ENCODE data around the gene GRM4. TPM values are rescaled to one million over a fixed set of nuclear protein-coding genes. Genes with fewer than 3 reads are reported as not detected.

The GRM4 gene
- total RNA-seq, 1 experiment from 2014 or later: 35.3 TPM

DNA sequence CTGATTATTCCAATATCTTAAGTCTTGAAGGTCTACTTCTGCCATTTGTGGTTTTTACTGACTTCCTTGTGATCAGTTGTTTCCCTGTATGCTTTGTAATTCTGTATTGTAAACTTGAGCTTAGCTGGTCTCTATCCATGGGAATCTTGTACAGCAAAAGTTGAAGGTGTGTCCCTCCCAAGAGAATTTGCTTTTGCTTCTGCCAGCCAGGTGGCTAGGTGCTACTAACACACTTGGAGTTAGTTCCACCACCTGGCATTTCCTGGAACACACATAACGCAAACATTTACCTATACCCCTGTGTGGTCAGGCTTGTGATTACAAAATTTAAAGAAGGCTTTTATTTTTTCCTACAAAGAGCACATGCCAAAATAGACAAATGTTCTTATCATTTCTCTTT is 141.2 kb downstream of the GRM4 start:
- Histone ChIP-seq H3K4me3 (ENCODE audit: insufficient read depth, low read depth, low read length) (no peak overlapping the region), H3K27me3 (ENCODE audit: control insufficient read depth, insufficient read depth, low read length) (peaks cover 64% of the 10 kb centered on the region), H3K36me3 (replicated peaks; ENCODE audit: control insufficient read depth, insufficient read depth, low read length) (no peaks in the 10 kb centered on the region)
- DNase-seq: no peak

DNA sequence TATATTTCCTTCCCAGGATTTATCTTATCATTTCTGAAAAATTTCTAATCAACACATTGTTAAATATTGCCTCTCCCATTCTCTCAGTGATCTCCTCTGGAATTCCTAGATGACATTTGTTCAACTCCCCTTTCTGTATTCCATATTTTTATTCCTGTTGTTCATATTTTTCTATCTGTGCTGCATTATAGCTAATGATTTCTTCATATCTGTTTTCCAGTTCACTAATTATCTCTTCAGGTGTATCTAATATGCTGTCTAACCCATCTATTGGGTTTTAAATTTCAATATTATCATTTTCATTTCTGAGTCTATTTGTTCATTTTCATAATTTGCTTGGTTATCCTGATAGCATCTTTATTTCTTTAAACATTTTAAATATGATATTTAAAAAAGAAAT is 141.9 kb downstream of the GRM4 start:
- Histone ChIP-seq H3K4me3 (ENCODE audit: insufficient read depth, low read depth, low read length) (no peak overlapping the region), H3K36me3 (replicated peaks; ENCODE audit: control insufficient read depth, insufficient read depth, low read length) (no peaks in the 10 kb centered on the region), H3K27me3 (ENCODE audit: control insufficient read depth, insufficient read depth, low read length) (peaks cover 57% of the 10 kb centered on the region)
- DNase-seq: no peak

DNA sequence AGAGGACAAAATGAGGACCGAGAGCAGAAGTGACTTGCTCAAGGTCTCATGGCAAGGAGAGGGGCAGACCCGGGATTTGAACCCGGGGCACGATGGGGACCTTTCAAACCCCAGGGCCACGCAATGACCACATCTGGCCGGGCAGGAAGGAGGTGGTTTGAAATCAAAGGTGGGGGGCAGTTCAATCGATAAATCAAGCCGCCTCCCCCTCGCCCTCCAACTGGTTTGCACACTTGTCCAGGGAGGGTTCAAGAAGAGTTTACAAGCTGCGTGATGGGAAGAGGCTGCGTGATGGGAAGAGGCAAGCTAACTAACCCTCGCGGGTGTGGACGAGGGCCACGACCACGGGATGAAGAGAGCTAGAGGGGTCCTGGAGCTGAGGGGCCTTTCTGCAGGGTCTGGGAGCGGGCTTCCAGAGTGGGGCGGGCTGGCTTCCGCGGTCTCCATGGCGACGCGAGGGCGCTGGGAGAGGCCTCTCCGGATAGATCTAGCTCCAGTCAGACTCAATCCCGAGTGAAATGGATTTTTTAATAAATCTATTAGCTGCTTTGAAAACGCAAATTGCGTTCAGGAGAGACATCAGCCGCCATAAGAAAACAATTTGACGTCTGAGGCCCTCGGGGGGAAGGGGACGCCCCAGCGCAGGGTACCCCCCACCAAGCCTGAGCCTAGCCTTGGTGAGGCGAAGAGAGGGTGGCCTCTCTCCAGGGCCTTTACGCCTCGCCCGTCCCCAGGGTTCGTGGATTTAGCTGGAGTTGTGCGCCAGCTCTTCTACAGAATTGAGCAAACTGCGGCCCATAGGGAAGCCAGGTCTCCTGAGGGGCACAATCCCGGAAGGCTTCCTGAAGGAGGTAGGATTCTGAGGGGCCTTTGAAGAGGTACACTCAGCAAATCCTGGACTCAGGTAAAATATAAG is 143.9 kb downstream of the GRM4 start:
- H3K27me3 ChIP-seq (ENCODE audit: control insufficient read depth, insufficient read depth, low read length): peaks cover 37% of the 10 kb centered on the region
- H3K4me3 ChIP-seq (ENCODE audit: insufficient read depth, low read depth, low read length): no peak overlapping the region
- no peak for DNase-seq
- no peaks in the 10 kb centered on the region for H3K36me3 ChIP-seq (replicated peaks; ENCODE audit: control insufficient read depth, insufficient read depth, low read length)

DNA sequence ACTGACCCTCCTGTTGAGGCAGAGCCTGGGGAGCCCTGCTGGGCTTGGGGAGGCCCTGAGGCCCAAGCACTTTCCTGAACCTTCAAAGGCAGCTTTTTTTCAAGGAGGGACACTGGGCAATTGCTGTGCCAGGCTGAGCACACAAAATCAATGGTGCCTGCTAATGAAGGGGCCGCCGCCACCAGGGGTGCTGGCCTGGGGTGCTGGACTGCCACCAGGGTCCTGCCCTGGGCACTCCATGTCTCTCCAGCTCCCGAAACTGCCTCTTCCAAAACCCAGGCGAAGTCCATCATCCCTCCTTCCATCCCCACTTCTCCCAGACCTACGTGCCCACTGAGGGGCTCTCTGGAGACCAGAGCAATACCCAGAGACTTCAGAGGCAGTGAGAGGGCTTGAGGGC is 145.6 kb downstream of the GRM4 start:
- H3K4me3 ChIP-seq (ENCODE audit: insufficient read depth, low read depth, low read length): no peak overlapping the region
- H3K27me3 ChIP-seq (ENCODE audit: control insufficient read depth, insufficient read depth, low read length): peaks cover 33% of the 10 kb centered on the region
- no peak for DNase-seq
- no peaks in the 10 kb centered on the region for H3K36me3 ChIP-seq (replicated peaks; ENCODE audit: control insufficient read depth, insufficient read depth, low read length)

DNA sequence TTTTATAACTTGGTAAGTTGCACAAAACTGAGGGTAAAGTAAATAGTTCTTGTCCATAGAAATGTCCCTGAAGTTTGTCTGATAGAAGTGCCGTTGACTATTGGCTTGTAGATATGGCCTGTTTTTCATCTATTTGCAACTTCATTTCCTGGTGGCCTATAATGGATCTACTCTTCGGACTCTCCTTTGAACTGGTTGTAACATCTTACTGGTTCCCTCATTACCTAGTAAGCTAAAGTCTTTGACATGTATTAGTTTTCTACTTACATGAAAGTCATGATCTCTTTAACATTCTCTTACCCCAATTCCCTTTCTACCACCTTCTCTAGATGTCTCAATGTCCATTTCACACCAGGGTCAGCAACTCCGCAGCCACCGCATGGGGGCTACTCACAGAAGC is 146.3 kb downstream of the GRM4 start:
- H3K36me3 ChIP-seq (replicated peaks; ENCODE audit: control insufficient read depth, insufficient read depth, low read length): no peaks in the 10 kb centered on the region
- peaks cover 27% of the 10 kb centered on the region for H3K27me3 ChIP-seq (ENCODE audit: control insufficient read depth, insufficient read depth, low read length)
- DNase-seq: no peak
- H3K4me3 ChIP-seq (ENCODE audit: insufficient read depth, low read depth, low read length): no peak overlapping the region

DNA sequence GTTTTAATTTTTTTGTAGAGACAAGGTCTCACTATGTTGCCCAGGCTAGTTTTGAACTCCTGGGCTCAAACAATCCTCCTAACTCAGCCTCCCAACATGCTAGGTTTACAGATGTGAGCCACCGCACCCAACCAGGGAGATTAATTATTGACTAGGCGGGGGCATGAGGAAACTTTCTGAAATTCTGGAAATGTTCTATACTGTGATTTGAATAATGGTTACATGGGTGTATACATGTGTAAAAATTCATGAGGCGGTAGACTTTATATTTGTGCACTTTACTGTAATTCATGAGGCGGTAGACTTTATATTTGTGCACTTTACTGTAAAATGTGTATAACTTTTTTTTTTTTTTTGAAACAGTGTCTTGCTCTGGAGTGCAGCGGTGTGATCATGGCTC is 147.2 kb downstream of the GRM4 start:
- DNase-seq: no peak
- no peak overlapping the region for H3K4me3 ChIP-seq (ENCODE audit: insufficient read depth, low read depth, low read length)
- peaks cover 20% of the 10 kb centered on the region for H3K27me3 ChIP-seq (ENCODE audit: control insufficient read depth, insufficient read depth, low read length)
- no peaks in the 10 kb centered on the region for H3K36me3 ChIP-seq (replicated peaks; ENCODE audit: control insufficient read depth, insufficient read depth, low read length)

DNA sequence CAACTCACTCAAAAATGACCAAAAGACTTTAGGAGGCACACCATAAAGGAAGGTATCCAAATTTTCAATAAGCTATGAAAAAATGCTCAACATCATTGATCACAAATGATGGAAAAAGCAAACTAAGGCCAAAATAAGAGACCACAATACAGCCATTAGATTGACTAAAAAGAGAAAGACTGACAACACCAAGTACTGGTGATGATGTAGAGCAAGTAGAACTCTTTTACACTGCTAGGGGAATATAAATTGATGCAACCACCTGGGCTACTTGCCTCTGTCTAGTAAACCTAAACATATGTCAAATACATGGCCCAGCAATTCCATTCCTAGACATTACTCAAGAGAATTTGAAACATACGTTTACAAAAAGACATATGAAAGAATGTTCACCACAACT is 148.6 kb downstream of the GRM4 start:
- Histone ChIP-seq H3K27me3 (ENCODE audit: control insufficient read depth, insufficient read depth, low read length) (peaks cover 12% of the 10 kb centered on the region), H3K36me3 (replicated peaks; ENCODE audit: control insufficient read depth, insufficient read depth, low read length) (no peaks in the 10 kb centered on the region), H3K4me3 (ENCODE audit: insufficient read depth, low read depth, low read length) (no peak overlapping the region)
- no peak for DNase-seq

DNA sequence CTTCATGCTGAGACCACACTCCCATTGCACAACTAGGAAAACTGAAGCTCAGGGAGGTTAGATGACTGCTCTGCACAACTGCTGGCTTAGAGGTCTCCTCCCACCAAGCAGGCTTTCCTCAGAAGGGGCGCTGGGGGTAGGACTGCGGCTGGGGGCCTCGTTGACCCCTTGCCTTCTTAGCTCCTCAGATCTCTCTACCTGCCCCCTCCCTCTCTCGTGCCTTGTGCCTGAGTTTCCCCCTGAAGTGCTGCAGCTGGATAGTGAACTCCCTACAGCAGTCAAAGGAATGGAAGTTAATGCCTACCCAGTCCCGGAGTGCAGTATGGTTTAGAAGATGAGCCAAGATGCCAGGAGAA is 149.8 kb downstream of the GRM4 start:
- H3K27me3 ChIP-seq (ENCODE audit: control insufficient read depth, insufficient read depth, low read length): peaks cover 10% of the 10 kb centered on the region
- DNase-seq: peak; percentile 21
- no peaks in the 10 kb centered on the region for H3K36me3 ChIP-seq (replicated peaks; ENCODE audit: control insufficient read depth, insufficient read depth, low read length)
- H3K4me3 ChIP-seq (ENCODE audit: insufficient read depth, low read depth, low read length): no peak overlapping the region

DNA sequence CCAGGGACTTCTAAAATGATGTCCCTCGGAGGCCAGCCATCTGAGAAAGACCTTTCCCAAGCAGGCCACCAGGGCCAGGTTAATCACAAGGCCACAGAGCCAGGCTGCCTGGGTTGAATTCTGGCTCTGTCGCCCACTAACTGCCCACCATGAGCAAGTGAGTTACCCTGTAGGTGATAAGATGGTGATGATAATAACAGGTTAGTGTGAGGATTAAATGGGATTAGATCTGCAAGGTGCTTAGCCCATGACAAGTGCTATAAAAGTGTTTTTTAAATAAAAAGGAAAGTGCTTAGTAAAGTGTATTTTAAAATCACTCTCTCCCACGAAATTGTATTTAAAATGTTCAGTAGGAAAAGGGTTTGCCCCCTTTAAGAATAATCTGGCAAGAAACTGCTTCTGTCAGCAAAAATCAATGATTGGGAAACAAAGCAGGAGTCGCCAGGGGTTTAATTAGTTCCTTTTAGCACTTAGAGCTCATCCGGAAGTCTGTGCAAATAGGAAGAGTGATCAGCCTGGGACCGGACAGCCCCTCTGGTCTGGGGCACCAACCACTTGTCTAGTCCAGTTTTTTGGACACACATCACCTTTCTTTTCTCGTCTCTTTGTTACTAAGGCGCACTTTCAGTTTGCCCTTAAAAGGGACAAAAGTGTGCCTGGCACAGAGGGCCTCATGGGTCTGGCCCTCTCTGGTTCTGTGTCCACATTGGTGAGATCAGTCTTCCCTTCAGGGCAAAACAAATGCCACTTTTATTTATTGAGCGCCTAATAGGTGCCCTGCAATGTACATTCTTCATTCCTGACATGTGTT is 150.4 kb downstream of the GRM4 start:
- H3K36me3 ChIP-seq (replicated peaks; ENCODE audit: control insufficient read depth, insufficient read depth, low read length): no peaks in the 10 kb centered on the region
- no peak for DNase-seq
- H3K27me3 ChIP-seq (ENCODE audit: control insufficient read depth, insufficient read depth, low read length): peaks cover 8% of the 10 kb centered on the region
- H3K4me3 ChIP-seq (ENCODE audit: insufficient read depth, low read depth, low read length): no peak overlapping the region

DNA sequence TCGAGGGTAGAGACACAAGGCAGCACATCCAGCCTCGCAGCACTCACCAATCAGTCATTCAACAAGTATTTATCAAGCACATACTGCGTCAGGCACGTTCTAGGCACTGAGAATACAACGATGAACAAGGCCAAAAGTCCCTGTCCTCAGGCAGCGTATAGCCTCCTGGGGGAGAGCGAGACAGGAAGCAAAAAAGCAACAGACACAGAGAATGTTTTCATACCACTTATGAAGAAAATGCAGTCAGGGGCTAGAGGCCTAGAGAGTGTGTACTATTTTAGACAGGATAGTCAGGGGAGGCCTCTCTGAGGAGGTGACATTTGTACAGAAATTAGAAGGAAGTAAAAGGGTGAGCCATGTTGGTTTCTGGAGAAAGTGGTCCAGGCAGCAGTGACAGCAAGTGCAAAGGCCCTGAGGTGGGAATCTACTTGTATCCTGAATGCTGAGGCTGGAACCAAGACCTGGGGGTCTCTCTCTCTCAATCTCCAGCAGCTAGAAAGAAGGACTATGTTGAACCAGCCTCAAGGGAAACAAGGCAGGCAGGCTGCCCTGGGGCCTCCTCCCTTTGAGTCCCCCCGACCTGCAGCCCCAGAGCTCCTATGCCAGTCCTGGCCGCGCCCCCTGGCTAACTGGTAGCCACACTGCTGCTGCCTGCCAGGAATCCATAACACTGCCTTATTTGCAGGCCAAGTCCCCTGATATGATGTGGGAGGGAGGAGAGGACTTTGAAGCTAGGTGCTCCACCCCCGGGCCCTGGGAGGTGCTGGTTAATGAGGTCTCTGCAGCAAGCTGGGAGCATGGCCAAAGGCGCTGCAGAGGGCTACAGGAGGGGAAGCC is 151.2 kb downstream of the GRM4 start:
- peaks cover 3% of the 10 kb centered on the region for H3K27me3 ChIP-seq (ENCODE audit: control insufficient read depth, insufficient read depth, low read length)
- no peaks in the 10 kb centered on the region for H3K36me3 ChIP-seq (replicated peaks; ENCODE audit: control insufficient read depth, insufficient read depth, low read length)
- DNase-seq: peak; percentile 37

DNA sequence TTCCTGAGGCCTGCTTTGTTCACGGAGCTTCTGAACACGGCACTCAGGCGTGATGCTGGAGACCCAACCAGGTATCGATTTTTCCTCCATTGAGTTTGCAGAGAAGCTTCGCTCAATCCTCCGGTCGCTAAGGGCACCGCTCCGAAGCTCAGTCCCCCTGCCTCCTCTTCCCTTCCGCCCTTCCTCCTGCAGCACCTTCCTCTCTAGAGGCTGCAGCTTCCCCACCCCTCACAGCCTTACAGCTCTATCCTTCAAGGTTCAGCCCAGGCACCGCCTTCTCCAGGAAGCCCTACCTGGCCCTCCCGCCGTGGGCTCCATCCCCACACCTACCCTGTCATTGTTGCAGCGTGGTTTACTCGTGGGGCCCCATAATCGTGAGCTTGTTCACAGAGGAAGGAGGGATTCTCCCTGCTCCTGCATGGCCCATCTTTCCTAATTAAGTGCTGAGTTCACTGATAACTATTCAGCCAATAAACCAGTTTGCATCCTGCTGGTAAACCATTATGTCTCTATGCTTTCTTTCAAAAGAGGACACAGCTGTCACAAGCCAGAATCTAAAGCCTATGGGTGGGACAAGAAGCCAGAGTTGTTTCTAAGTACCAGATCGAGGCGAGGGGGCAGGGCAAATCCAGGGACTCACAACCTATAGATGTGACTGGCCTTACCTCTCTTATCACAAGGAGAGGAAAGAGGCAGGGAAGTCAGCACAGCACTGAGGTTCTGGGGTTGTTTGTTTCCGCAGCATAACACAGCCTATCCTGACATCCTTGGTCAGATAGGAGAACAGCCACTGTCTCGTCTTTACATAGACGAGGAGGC is 152.0 kb downstream of the GRM4 start:
- Histone ChIP-seq H3K4me3 (ENCODE audit: insufficient read depth, low read depth, low read length) (no peak overlapping the region), H3K27me3 (ENCODE audit: control insufficient read depth, insufficient read depth, low read length) (peaks cover 3% of the 10 kb centered on the region), H3K36me3 (replicated peaks; ENCODE audit: control insufficient read depth, insufficient read depth, low read length) (no peaks in the 10 kb centered on the region)
- peak; percentile 69 for DNase-seq

More for the DNA sequence above, 151.2 kb downstream of the GRM4 start:
- no peak overlapping the region for H3K4me3 ChIP-seq (ENCODE audit: insufficient read depth, low read depth, low read length)

DNA sequence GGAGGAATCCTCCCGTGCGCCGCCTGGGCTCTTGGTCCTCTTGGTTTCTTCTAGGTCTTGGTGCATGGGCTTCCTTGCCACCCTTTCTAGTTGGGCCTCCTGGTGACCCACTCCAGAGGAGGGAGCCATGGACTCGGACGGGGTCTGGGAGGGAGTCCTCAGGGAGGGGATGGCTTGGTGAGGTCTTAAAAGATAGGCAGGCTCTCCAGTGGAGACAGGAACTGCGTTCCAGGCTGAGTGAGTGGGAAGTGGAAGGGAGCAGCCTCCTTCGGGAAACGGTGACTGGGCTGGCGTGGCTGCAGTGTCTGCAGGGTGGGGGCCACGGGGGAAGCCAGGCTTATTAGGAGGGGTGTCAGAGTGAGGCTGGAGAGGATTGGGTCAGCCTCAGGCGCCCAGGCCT is 152.8 kb downstream of the GRM4 start:
- peaks cover 3% of the 10 kb centered on the region for H3K27me3 ChIP-seq (ENCODE audit: control insufficient read depth, insufficient read depth, low read length)
- no peak overlapping the region for H3K4me3 ChIP-seq (ENCODE audit: insufficient read depth, low read depth, low read length)
- H3K36me3 ChIP-seq (replicated peaks; ENCODE audit: control insufficient read depth, insufficient read depth, low read length): no peaks in the 10 kb centered on the region
- DNase-seq: peak; percentile 49

DNA sequence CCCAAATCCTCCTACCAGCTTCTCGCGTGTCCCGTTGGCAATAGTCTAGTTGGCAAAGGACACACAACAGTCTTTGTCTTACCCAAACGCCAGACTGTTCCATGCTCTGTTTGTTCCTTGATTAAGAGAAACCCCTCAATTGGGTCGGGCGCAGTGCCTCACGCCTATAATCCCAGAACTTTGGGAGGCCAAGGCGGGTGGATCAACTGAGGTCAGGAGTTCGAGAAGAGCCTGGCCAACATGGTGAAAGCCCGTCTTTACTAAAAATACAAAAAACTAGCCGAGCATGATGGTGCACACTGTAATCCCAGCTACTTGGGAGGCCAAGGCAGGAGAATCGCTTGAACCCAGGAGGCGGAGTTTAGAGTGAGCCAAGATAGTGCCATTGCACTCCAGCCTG is 153.7 kb downstream of the GRM4 start:
- Histone ChIP-seq H3K4me3 (ENCODE audit: insufficient read depth, low read depth, low read length) (no peak overlapping the region), H3K36me3 (replicated peaks; ENCODE audit: control insufficient read depth, insufficient read depth, low read length) (no peaks in the 10 kb centered on the region), H3K27me3 (ENCODE audit: control insufficient read depth, insufficient read depth, low read length) (peaks cover 3% of the 10 kb centered on the region)
- no peak for DNase-seq

DNA sequence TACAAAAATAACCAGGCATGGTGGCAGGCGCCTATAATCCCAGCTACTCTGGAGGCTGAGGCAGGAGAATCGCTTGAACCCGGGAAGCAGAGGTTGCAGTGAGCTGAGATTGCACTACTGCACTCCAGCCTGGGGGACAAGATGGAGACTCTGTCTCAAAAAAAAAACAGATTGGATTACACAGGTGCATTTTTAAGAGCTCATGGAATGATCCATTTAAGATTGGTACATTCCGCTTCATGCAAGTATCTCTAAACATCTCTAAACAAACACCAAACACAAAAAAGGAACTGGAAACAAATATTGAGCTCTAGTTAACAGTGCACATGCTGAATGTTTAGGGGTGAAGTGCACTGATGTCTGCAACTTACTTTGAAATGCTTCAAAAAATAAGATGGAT is 154.3 kb downstream of the GRM4 start:
- DNase-seq: no peak
- Histone ChIP-seq H3K27me3 (ENCODE audit: control insufficient read depth, insufficient read depth, low read length) (peaks cover 3% of the 10 kb centered on the region), H3K4me3 (ENCODE audit: insufficient read depth, low read depth, low read length) (no peak overlapping the region), H3K36me3 (replicated peaks; ENCODE audit: control insufficient read depth, insufficient read depth, low read length) (no peaks in the 10 kb centered on the region)
